NCI-H128 (cell line): ENCODE results near the gene FBXL3.

Source experiments
- DNase-seq: peaks from one replicate; lab custom pipeline; 2025; ENCODE audit not compliant: unreplicated experiment; lab: John Stamatoyannopoulos, UW

Gene FBXL3

GRCh38 chr13:77026861-77027621 lies at the start of gene FBXL3:
FBXL3 (minus strand) TSS chr13:77027159; CDS start chr13:77021860, 5,299 bp downstream.
- DNase-seq, result peak; percentile 29

GRCh38 chr13:77067519-77067918 lies 40.6 kb upstream of the FBXL3 start:
- DNase-seq, result no peak

- DNase-seq, result no peak
These were observed 38.6 kb upstream of the FBXL3 start for GRCh38 chr13:77065461-77066147.

- no peak for DNase-seq
These were observed 35.1 kb upstream of the FBXL3 start for GRCh38 chr13:77062097-77062496.

GRCh38 chr13:77061362-77061761 lies 34.4 kb upstream of the FBXL3 start:
- no peak for DNase-seq

- no peak for DNase-seq
These were observed 29.9 kb upstream of the FBXL3 start for GRCh38 chr13:77056886-77057285.

GRCh38 chr13:77056382-77056781 lies 29.4 kb upstream of the FBXL3 start:
- no peak for DNase-seq

GRCh38 chr13:77055158-77055557 lies 28.2 kb upstream of the FBXL3 start:
- no peak for DNase-seq

GRCh38 chr13:77053192-77053591 lies 26.2 kb upstream of the FBXL3 start:
- no peak for DNase-seq

GRCh38 chr13:77048681-77049080 lies 21.7 kb upstream of the FBXL3 start:
- no peak for DNase-seq

GRCh38 chr13:77047649-77048343 lies 20.8 kb upstream of the FBXL3 start:
- no peak for DNase-seq

- DNase-seq, result no peak
These were observed 15.7 kb upstream of the FBXL3 start for GRCh38 chr13:77042566-77043177.

GRCh38 chr13:77040835-77041234 lies 13.9 kb upstream of the FBXL3 start:
- no peak for DNase-seq

- DNase-seq, result no peak
These were observed 13.1 kb upstream of the FBXL3 start for GRCh38 chr13:77040076-77040475.

GRCh38 chr13:77038907-77039480 lies 12.0 kb upstream of the FBXL3 start:
- DNase-seq, result no peak

- no peak for DNase-seq
These were observed 9.3 kb upstream of the FBXL3 start for GRCh38 chr13:77036279-77036678.

- DNase-seq, result no peak
These were observed 7.9 kb upstream of the FBXL3 start for GRCh38 chr13:77034881-77035280.

GRCh38 chr13:77033717-77034302 lies 6.9 kb upstream of the FBXL3 start:
- no peak for DNase-seq

- no peak for DNase-seq
These were observed 4.8 kb upstream of the FBXL3 start for GRCh38 chr13:77031656-77032243.

- DNase-seq, result no peak
These were observed 2.5 kb upstream of the FBXL3 start for GRCh38 chr13:77029436-77029835.
